CD14-positive monocyte (primary cell): ENCODE measurements around the gene SYNE1. TPM values are rescaled to one million over a fixed set of nuclear protein-coding genes. Genes with fewer than 3 reads are reported as not detected.

ENCODE experiments used
- DNase-seq, 3 donors: peaks; one replicate each; pipeline ENCODE4 v3.0.0-alpha.2; 2011 to 2022
- H2AFZ ChIP-seq: 2 replicates; pipeline ENCODE4 v1.6.0; 2012; ENCODE audit warnings: mild to moderate bottlenecking, low read depth, low read length, inconsistent platforms; ENCODE audit not compliant: insufficient read depth, poor library complexity, severe bottlenecking
- H3K27ac ChIP-seq, 2 donors: 1 replicate in 1 of 2; 2 replicates in 1 of 2; pipeline ENCODE4 v1.5.1; 2012 to 2013; ENCODE audit warnings: low read length in 2 of 2, control low read depth in 1 of 2, inconsistent platforms in 1 of 2, low read depth in 1 of 2, mild to moderate bottlenecking in 1 of 2
- H3K27me3 ChIP-seq, 2 donors: one replicate each; pipeline versions ENCODE4 v1.6.0 to v1.6.1; 2011 to 2013; ENCODE audit warnings: low read length in 2 of 2; ENCODE audit not compliant: control insufficient read depth in 2 of 2, insufficient read depth in 2 of 2
- H3K36me3 ChIP-seq, 2 donors: replicated peaks in 1 of 2; 1 replicate in 1 of 2; 2 replicates in 1 of 2; pipeline versions ENCODE4 v1.5.1 to v1.6.1; 2012 to 2013; ENCODE audit warnings: low read length in 2 of 2, control low read depth in 1 of 2, inconsistent platforms in 1 of 2, mild to moderate bottlenecking in 1 of 2; ENCODE audit not compliant: insufficient read depth in 2 of 2, control insufficient read depth in 1 of 2
- H3K4me1 ChIP-seq, 2 donors: 1 replicate in 1 of 2; 2 replicates in 1 of 2; pipeline versions ENCODE4 v1.5.1 to v1.6.1; 2012 to 2013; ENCODE audit warnings: low read length in 2 of 2, control low read depth in 1 of 2, inconsistent platforms in 1 of 2, mild to moderate bottlenecking in 1 of 2, moderate library complexity in 1 of 2; ENCODE audit not compliant: insufficient read depth in 2 of 2, control insufficient read depth in 1 of 2
- H3K4me2 ChIP-seq: replicated peaks from 2 replicates; pipeline ENCODE3; 2012; ENCODE audit warnings: low read length, moderate library complexity, mild to moderate bottlenecking; ENCODE audit not compliant: poor library complexity, severe bottlenecking; ENCODE audit errors: extremely low read depth
- H3K4me3 ChIP-seq, 3 experiments: fragments of 200-600 bp in 1 of 3; sonication (generic) in 1 of 3; replicated peaks in 1 of 3; 1 replicate in 2 of 3; 2 replicates in 1 of 3; pipeline ENCODE4 v1.5.1; 2011 to 2013; ENCODE audit warnings: low read length in 3 of 3, mild to moderate bottlenecking in 3 of 3, control low read depth in 2 of 3, low read depth in 2 of 3, inconsistent platforms in 1 of 3, moderate library complexity in 1 of 3
- H3K79me2 ChIP-seq: 2 replicates; pipeline ENCODE4 v1.6.0; 2012; ENCODE audit warnings: mild to moderate bottlenecking, control low read depth, inconsistent platforms, low read length, moderate library complexity; ENCODE audit not compliant: insufficient read depth
- H3K9ac ChIP-seq: 2 replicates; pipeline ENCODE4 v1.6.0; 2017; ENCODE audit warnings: low read length, mild to moderate bottlenecking; ENCODE audit not compliant: insufficient read depth, poor library complexity, severe bottlenecking
- H3K9me3 ChIP-seq, 2 donors: replicated peaks in 1 of 2; 1 replicate in 1 of 2; 2 replicates in 1 of 2; pipeline versions ENCODE4 v1.5.1 to v1.6.1; 2012 to 2013; ENCODE audit warnings: low read length in 2 of 2, control low read depth in 1 of 2; ENCODE audit not compliant: control insufficient read depth in 1 of 2, insufficient read depth in 1 of 2
- H4K20me1 ChIP-seq: 2 replicates; pipeline ENCODE4 v1.6.0; 2012; ENCODE audit warnings: mild to moderate bottlenecking, low read length, control low read depth, moderate library complexity; ENCODE audit not compliant: insufficient read depth
- H3K27ac Mint-ChIP-seq, 7 donors: one replicate each; pipeline ENCODE4 v1.8.0; 2020; ENCODE audit warnings: mild to moderate bottlenecking in 7 of 7, mixed read lengths in 7 of 7, moderate library complexity in 6 of 7, inconsistent platforms in 2 of 7
- H3K27me3 Mint-ChIP-seq, 3 donors: one replicate each; pipeline ENCODE4 v1.8.0; 2021 to 2022; ENCODE audit warnings: low read depth in 3 of 3, mild to moderate bottlenecking in 3 of 3, mixed read lengths in 3 of 3, moderate library complexity in 3 of 3, inconsistent platforms in 1 of 3
- H3K36me3 Mint-ChIP-seq, 2 donors: one replicate each; pipeline ENCODE4 v1.8.0; 2020; ENCODE audit warnings: mixed read lengths in 2 of 2, inconsistent platforms in 1 of 2, mild to moderate bottlenecking in 1 of 2
- H3K4me1 Mint-ChIP-seq: one replicate; pipeline ENCODE4 v1.8.0; 2020; ENCODE audit warnings: mild to moderate bottlenecking, mixed read lengths
- H3K4me3 Mint-ChIP-seq, 2 donors: one replicate each; pipeline ENCODE4 v1.8.0; 2020; ENCODE audit warnings: mild to moderate bottlenecking in 2 of 2, mixed read lengths in 2 of 2, moderate library complexity in 1 of 2
- H3K9me3 Mint-ChIP-seq, 7 donors: one replicate each; pipeline ENCODE4 v1.8.0; 2020 to 2022; ENCODE audit warnings: mixed read lengths in 7 of 7, mild to moderate bottlenecking in 6 of 7, moderate library complexity in 6 of 7, inconsistent platforms in 2 of 7
- WGBS: methylation state at CpG from one replicate; pipeline ENCODE4 v1.1.5; 2013; ENCODE audit warnings: missing lambda C conversion rate; ENCODE audit not compliant: insufficient coverage; 5-methylcytosine and 5-hydroxymethylcytosine counted together
- intact Hi-C, 2 donors: fragments of 100-400 bp; cut with micrococcal nuclease; formaldehyde crosslinking; loops; one replicate each; pipeline versions ENCODE4 v1.15.0 to v1.15.1; 2023
- polyA plus RNA-seq, 3 donors: library from polyadenylated mRNA; depleted of rRNA in 1 of 3; unstranded in 2 of 3; stranded (reverse) in 1 of 3; fragments of 300-500 nt in 2 of 3; fragments of >200 nt in 1 of 3; fragmentation: Illumina TruSeq in 2 of 3; gene quantifications; 1 replicate in 2 of 3; 2 replicates in 1 of 3; pipeline ENCODE4 v1.2.3, GENCODE V29; 2012 to 2021
- TF ChIP-seq, protein P1 (sequence below): fragments of 200-600 bp; IDR thresholded peaks from one replicate; pipeline ENCODE4 v1.8.0; 2022; ENCODE audit warnings: antibody characterized with exemption, mild to moderate bottlenecking

Gene SYNE1
- polyA plus RNA-seq, 3 donors: 3.7 to 24.5 (median 8.1) TPM

DNA sequence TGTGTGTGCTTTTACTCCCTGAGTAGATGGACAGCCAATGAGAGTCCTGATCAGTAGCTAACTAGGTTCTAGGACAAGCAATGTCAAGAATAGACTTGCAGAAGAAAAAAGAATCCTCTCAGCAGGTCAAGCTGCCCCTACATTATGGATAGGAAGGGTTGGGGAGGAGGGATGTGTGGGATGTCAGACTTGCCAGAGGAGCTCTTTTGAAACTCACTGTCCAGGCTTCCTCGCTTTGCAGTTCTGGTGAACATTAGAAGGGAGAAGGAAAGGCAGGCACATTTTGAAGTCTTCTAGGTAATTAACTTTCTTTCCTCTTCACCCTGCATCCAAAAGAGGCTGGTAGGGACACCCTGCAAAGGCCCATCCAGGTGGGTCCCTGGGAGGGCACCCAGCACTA is 48.7 kb downstream of the SYNE1 start:
- peak overlapping the region; percentile 19 for H2AFZ ChIP-seq
- Mint-ChIP-seq H3K4me1 (peaks cover 36% of the 10 kb centered on the region), H3K9me3 (peaks cover 0 to 11% (median 5%) of the 10 kb centered on the region in 7 donors), H3K27ac (peak overlapping the region in 6 of 7 donors; percentile 15 to 71 (median 50)), H3K36me3 (peaks cover 0 to 6% of the 10 kb centered on the region in 2 donors), H3K4me3 (no peak overlapping the region), H3K27me3 (peaks cover 0 to 1% (median 0%) of the 10 kb centered on the region in 3 donors)
- DNase-seq: no peak
- H3K4me2 ChIP-seq: no peak overlapping the region
- H4K20me1 ChIP-seq: no peaks in the 10 kb centered on the region
- no peaks in the 10 kb centered on the region for H3K9me3 ChIP-seq
- no peaks in the 10 kb centered on the region for H3K27me3 ChIP-seq
- no CpG with 5 or more reads among the region's 1 CpG for WGBS
- H3K4me3 ChIP-seq: no peak overlapping the region
- H3K9ac ChIP-seq: no peak overlapping the region
- H3K79me2 ChIP-seq: no peaks in the 10 kb centered on the region
- TF ChIP-seq, protein P1, sequence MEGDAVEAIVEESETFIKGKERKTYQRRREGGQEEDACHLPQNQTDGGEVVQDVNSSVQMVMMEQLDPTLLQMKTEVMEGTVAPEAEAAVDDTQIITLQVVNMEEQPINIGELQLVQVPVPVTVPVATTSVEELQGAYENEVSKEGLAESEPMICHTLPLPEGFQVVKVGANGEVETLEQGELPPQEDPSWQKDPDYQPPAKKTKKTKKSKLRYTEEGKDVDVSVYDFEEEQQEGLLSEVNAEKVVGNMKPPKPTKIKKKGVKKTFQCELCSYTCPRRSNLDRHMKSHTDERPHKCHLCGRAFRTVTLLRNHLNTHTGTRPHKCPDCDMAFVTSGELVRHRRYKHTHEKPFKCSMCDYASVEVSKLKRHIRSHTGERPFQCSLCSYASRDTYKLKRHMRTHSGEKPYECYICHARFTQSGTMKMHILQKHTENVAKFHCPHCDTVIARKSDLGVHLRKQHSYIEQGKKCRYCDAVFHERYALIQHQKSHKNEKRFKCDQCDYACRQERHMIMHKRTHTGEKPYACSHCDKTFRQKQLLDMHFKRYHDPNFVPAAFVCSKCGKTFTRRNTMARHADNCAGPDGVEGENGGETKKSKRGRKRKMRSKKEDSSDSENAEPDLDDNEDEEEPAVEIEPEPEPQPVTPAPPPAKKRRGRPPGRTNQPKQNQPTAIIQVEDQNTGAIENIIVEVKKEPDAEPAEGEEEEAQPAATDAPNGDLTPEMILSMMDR: no peak
- H3K36me3 ChIP-seq: no peaks in the 10 kb centered on the region
- H3K27ac ChIP-seq: peak overlapping the region in 1 of 2 donors; percentile 55
- H3K4me1 ChIP-seq: peaks cover 25 to 28% of the 10 kb centered on the region in 2 donors
- intact Hi-C loops: no loop called here

DNA sequence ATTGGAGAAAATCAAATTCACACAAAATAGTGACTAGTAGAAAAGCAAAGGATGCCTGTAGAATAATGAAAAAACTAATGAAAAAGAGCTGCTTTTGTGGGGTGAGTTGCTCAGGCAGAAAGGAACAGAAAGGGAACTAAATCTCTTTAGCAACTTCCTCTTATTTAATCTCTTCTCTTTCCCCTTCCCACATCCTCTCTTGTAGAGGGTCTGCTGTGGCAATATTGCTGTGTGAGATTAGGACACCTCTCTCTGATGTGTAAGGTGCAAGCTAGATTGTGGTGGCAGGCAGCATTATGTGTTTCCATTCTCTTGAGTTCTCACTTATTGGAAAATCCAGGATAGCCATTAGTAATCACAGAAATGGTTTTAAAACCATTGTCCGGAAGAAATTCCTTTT is 49.7 kb downstream of the SYNE1 start:
- H3K4me3 Mint-ChIP-seq: peak overlapping the region in 1 of 2 donors; percentile 48
- H3K36me3 Mint-ChIP-seq: peaks cover 0 to 3% of the 10 kb centered on the region in 2 donors
- Histone ChIP-seq H3K4me2 (peak overlapping the region; percentile 54), H2AFZ (no peak overlapping the region), H4K20me1 (no peaks in the 10 kb centered on the region), H3K4me3 (peak overlapping the region in 1 of 3 experiments; percentile 50), H3K27ac (peak overlapping the region in 1 of 2 donors; percentile 55), H3K27me3 (no peaks in the 10 kb centered on the region), H3K4me1 (peaks cover 25 to 28% of the 10 kb centered on the region in 2 donors), H3K9ac (no peak overlapping the region), H3K36me3 (no peaks in the 10 kb centered on the region), H3K9me3 (no peaks in the 10 kb centered on the region), H3K79me2 (no peaks in the 10 kb centered on the region)
- peaks cover 40% of the 10 kb centered on the region for H3K4me1 Mint-ChIP-seq
- TF ChIP-seq, protein P1: no peak
- peak; percentile 53 to 82 (median 74) for DNase-seq
- H3K9me3 Mint-ChIP-seq: peaks cover 0 to 9% (median 5%) of the 10 kb centered on the region in 7 donors
- intact Hi-C loops: no loop called here
- H3K27me3 Mint-ChIP-seq: peaks cover 0 to 1% (median 0%) of the 10 kb centered on the region in 3 donors
- peak overlapping the region; percentile 15 to 86 (median 79) for H3K27ac Mint-ChIP-seq
- no CpG with 5 or more reads among the region's 1 CpG for WGBS
